ENCODE data around the gene RNU5D-1. TPM values are rescaled to one million over a fixed set of nuclear protein-coding genes. Genes with fewer than 3 reads are reported as not detected.

RNU5D-1 gene
- total and polyA plus RNA-seq, 10 of the 15 experiments (the other 5 are each of a cell fraction or from before 2014, with no cell fraction given) = not detected

DNA sequence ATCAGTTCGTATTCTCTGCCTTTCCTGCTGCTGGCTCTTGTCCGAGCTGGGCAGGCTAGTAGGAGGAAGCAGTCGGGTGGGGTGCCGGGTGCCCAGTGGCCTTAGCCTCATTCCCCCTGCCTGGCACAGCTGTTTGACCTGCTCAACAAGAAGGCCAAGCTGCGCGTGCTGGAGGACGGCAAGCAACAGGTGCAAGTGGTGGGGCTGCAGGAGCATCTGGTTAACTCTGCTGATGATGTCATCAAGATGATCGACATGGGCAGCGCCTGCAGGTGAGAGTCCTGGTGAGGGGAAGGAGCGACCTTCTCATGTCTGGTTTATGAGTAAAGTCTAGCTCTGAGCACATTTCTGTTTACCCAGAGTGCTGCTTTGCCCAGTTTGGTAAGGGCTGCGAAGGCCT lies 28.1 kb upstream of the RNU5D-1 start:
- SMC1A ChIA-PET (ENCODE audit: uncharacterized antibody, unreplicated experiment) = interaction anchor here (2.1 kb wide), 1 partner anchor 15 kb away, joined by 5 read pairs; no protein-coding TSS in a partner anchor
- POLR2A ChIA-PET = interaction anchor here (0.5 to 1.7 kb wide), 2 partner anchors 14 to 16 kb away, joined by 3 to 8 read pairs; partner anchors contain the start of gene RPS8
- H3K27me3 ChIP-seq (replicated peaks in 1 of 2; ENCODE audit: control insufficient read depth in 2 of 2, insufficient read depth in 2 of 2, low read length in 1 of 2) = no peaks in the 10 kb centered on the region
- H2AFZ ChIP-seq (ENCODE audit: control insufficient read depth, low read depth, low read length) = no peak overlapping the region
- H4K20me1 ChIP-seq (ENCODE audit: control insufficient read depth, insufficient read depth) = no peaks in the 10 kb centered on the region
- no peak overlapping the region for H3K27ac ChIP-seq (ENCODE audit: control insufficient read depth, insufficient read depth)
- CTCF ChIA-PET = interaction anchor here (1.0 kb wide), 2 partner anchors 25 to 30 kb away, joined by 3 to 4 read pairs; no protein-coding TSS in a partner anchor
- BruUV-seq (replicated peaks) = no TSS peak
- H3K9me3 ChIP-seq (replicated peaks; ENCODE audit: control insufficient read depth, insufficient read depth, low read length) = no peaks in the 10 kb centered on the region
- H3K4me2 ChIP-seq (ENCODE audit: control insufficient read depth, insufficient read depth) = no peak overlapping the region
- RAD21 ChIA-PET (ENCODE audit: unreplicated experiment) = interaction anchor here (0.5 kb wide), 1 partner anchor 31 kb away, joined by 3 read pairs; no protein-coding TSS in a partner anchor
- peak; percentile 49; the same call in 1 of the 2 replicates for TF ChIP-seq POLR2A (IDR thresholded peaks at IDR 0.05; ENCODE audit: low read depth, low read length)
- TF ChIP-seq, protein P1, sequence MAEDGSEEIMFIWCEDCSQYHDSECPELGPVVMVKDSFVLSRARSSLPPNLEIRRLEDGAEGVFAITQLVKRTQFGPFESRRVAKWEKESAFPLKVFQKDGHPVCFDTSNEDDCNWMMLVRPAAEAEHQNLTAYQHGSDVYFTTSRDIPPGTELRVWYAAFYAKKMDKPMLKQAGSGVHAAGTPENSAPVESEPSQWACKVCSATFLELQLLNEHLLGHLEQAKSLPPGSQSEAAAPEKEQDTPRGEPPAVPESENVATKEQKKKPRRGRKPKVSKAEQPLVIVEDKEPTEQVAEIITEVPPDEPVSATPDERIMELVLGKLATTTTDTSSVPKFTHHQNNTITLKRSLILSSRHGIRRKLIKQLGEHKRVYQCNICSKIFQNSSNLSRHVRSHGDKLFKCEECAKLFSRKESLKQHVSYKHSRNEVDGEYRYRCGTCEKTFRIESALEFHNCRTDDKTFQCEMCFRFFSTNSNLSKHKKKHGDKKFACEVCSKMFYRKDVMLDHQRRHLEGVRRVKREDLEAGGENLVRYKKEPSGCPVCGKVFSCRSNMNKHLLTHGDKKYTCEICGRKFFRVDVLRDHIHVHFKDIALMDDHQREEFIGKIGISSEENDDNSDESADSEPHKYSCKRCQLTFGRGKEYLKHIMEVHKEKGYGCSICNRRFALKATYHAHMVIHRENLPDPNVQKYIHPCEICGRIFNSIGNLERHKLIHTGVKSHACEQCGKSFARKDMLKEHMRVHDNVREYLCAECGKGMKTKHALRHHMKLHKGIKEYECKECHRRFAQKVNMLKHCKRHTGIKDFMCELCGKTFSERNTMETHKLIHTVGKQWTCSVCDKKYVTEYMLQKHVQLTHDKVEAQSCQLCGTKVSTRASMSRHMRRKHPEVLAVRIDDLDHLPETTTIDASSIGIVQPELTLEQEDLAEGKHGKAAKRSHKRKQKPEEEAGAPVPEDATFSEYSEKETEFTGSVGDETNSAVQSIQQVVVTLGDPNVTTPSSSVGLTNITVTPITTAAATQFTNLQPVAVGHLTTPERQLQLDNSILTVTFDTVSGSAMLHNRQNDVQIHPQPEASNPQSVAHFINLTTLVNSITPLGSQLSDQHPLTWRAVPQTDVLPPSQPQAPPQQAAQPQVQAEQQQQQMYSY (CRISPR knock-in tag; IDR thresholded peaks at IDR 0.05) = no peak
- peaks cover 14% of the 10 kb centered on the region for H3K4me1 ChIP-seq (ENCODE audit: control insufficient read depth, insufficient read depth, low read length)
- H3K79me2 ChIP-seq (ENCODE audit: control insufficient read depth, insufficient read depth, low read length) = no peaks in the 10 kb centered on the region
- H3K36me3 ChIP-seq (ENCODE audit: control insufficient read depth in 2 of 2, insufficient read depth in 2 of 2, low read length in 1 of 2) = peaks cover 46 to 62% of the 10 kb centered on the region in 2 experiments
- ATAC-seq = no peak
- H3K4me3 ChIP-seq = no peak overlapping the region
- in situ Hi-C loops (cut with MboI) (no loop called here), intact Hi-C loops (cut with micrococcal nuclease; ENCODE audit: unreplicated experiment) (no loop called here)
- no peak overlapping the region for H3K9ac ChIP-seq (ENCODE audit: control insufficient read depth, insufficient read depth, low read length)
- 85% methylated on average over 11 of the region's 11 CpGs for WGBS (ENCODE audit: insufficient coverage, insufficient replicate concordance, low lambda C conversion rate, missing lambda C conversion rate)
- no peak for DNase-seq (ENCODE audit: low read depth, low spot score)
- FAIRE-seq = no peak

DNA sequence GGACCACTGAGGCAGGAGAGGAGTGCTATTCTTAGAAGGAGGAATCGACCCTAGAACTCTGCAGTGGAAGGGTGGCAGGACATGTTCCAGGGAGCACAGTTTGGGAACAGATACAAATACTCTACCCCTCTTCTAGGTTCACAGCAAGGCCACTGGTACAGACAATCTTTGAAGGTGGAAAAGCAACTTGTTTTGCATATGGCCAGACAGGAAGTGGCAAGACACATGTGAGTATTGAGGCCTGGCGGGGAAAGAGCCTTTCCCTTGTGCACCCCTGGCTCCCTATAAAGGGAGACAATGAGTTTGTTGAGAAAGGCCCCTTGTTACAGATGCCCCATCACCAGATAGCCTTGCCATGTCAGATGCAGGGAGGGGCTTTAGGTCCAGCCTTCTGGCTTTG lies 26.4 kb upstream of the RNU5D-1 start:
- H4K20me1 ChIP-seq (ENCODE audit: control insufficient read depth, insufficient read depth) = no peaks in the 10 kb centered on the region
- no peaks in the 10 kb centered on the region for H3K27me3 ChIP-seq (replicated peaks in 1 of 2; ENCODE audit: control insufficient read depth in 2 of 2, insufficient read depth in 2 of 2, low read length in 1 of 2)
- in situ Hi-C loops (cut with MboI) = no loop called here
- peak overlapping the region; percentile 65 for H3K27ac ChIP-seq (ENCODE audit: control insufficient read depth, insufficient read depth)
- H3K9me3 ChIP-seq (replicated peaks; ENCODE audit: control insufficient read depth, insufficient read depth, low read length) = no peaks in the 10 kb centered on the region
- ATAC-seq = peak; percentile 81
- ChIA-PET POLR2A (no interaction called here), RAD21 (ENCODE audit: unreplicated experiment) (no interaction called here), CTCF (no interaction called here), SMC1A (ENCODE audit: uncharacterized antibody, unreplicated experiment) (no interaction called here)
- FAIRE-seq = no peak
- no peak overlapping the region for H3K4me3 ChIP-seq
- H3K79me2 ChIP-seq (ENCODE audit: control insufficient read depth, insufficient read depth, low read length) = no peaks in the 10 kb centered on the region
- peaks cover 14% of the 10 kb centered on the region for H3K4me1 ChIP-seq (ENCODE audit: control insufficient read depth, insufficient read depth, low read length)
- BruUV-seq (replicated peaks) = no TSS peak
- DNase-seq (ENCODE audit: low read depth, low spot score) = no peak
- H3K9ac ChIP-seq (ENCODE audit: control insufficient read depth, insufficient read depth, low read length) = 0 out of 2 replicates have a peak overlapping the region, but pooled peaks have one; percentile 33
- peak overlapping the region; percentile 36; the same call in 1 of the 2 replicates for H3K4me2 ChIP-seq (ENCODE audit: control insufficient read depth, insufficient read depth)
- peaks cover 50 to 61% of the 10 kb centered on the region in 2 experiments for H3K36me3 ChIP-seq (ENCODE audit: control insufficient read depth in 2 of 2, insufficient read depth in 2 of 2, low read length in 1 of 2)
- H2AFZ ChIP-seq (ENCODE audit: control insufficient read depth, low read depth, low read length) = peak overlapping the region; percentile 40
- intact Hi-C loops (cut with micrococcal nuclease; ENCODE audit: unreplicated experiment) = no loop called here
- 0% methylated on average over 2 of the region's 2 CpGs for WGBS (ENCODE audit: insufficient coverage, insufficient replicate concordance, low lambda C conversion rate, missing lambda C conversion rate)
- TF ChIP-seq, protein P2, sequence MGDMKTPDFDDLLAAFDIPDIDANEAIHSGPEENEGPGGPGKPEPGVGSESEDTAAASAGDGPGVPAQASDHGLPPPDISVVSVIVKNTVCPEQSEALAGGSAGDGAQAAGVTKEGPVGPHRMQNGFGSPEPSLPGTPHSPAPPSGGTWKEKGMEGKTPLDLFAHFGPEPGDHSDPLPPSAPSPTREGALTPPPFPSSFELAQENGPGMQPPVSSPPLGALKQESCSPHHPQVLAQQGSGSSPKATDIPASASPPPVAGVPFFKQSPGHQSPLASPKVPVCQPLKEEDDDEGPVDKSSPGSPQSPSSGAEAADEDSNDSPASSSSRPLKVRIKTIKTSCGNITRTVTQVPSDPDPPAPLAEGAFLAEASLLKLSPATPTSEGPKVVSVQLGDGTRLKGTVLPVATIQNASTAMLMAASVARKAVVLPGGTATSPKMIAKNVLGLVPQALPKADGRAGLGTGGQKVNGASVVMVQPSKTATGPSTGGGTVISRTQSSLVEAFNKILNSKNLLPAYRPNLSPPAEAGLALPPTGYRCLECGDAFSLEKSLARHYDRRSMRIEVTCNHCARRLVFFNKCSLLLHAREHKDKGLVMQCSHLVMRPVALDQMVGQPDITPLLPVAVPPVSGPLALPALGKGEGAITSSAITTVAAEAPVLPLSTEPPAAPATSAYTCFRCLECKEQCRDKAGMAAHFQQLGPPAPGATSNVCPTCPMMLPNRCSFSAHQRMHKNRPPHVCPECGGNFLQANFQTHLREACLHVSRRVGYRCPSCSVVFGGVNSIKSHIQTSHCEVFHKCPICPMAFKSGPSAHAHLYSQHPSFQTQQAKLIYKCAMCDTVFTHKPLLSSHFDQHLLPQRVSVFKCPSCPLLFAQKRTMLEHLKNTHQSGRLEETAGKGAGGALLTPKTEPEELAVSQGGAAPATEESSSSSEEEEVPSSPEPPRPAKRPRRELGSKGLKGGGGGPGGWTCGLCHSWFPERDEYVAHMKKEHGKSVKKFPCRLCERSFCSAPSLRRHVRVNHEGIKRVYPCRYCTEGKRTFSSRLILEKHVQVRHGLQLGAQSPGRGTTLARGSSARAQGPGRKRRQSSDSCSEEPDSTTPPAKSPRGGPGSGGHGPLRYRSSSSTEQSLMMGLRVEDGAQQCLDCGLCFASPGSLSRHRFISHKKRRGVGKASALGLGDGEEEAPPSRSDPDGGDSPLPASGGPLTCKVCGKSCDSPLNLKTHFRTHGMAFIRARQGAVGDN (IDR thresholded peaks at IDR 0.05) = peak; percentile 87
- peak; percentile 78; the same call in 2 of the 3 replicates for TF ChIP-seq POU2F2 (IDR thresholded peaks at IDR 0.05; ENCODE audit: borderline replicate concordance, low read depth, low read length)
